22Rv1 (cell line): Measurements from ENCODE around the gene CYLD.

Source experiments
- H3K27ac ChIP-seq: fragments of 450-650 bp; 2 replicates; pipeline ENCODE4 v1.5.1; 2017
- CTCF ChIP-seq: fragments of 450-650 bp; IDR thresholded peaks from 2 replicates; pipeline ENCODE4 v1.5.1; 2017; ENCODE audit warnings: mild to moderate bottlenecking
- ZFX ChIP-seq: fragments of 450-650 bp; IDR thresholded peaks from 2 replicates; pipeline ENCODE4 v1.6.1; 2017; ENCODE audit warnings: antibody characterized with exemption, borderline replicate concordance

CYLD gene

GRCh38 chr16:50752471-50753235, 10.8 kb downstream of the CYLD start:
- no peak overlapping the region for H3K27ac ChIP-seq
- TF ChIP-seq CTCF = no peak
- TF ChIP-seq ZFX = no peak

GRCh38 chr16:50756473-50756872, 14.6 kb downstream of the CYLD start:
- no peak for TF ChIP-seq CTCF
- no peak for TF ChIP-seq ZFX
- no peak overlapping the region for H3K27ac ChIP-seq

GRCh38 chr16:50761267-50761666, 19.4 kb downstream of the CYLD start:
- TF ChIP-seq ZFX (no peak), CTCF (no peak)
- H3K27ac ChIP-seq = no peak overlapping the region

GRCh38 chr16:50762241-50762640, 20.4 kb downstream of the CYLD start:
- no peak overlapping the region for H3K27ac ChIP-seq
- TF ChIP-seq CTCF (no peak), ZFX (no peak)

- H3K27ac ChIP-seq = no peak overlapping the region
- TF ChIP-seq CTCF (no peak), ZFX (no peak)
Measured at GRCh38 chr16:50763211-50763610, 21.3 kb downstream of the CYLD start.

- H3K27ac ChIP-seq = no peak overlapping the region
- TF ChIP-seq CTCF (no peak), ZFX (no peak)
Measured at GRCh38 chr16:50765260-50765659, 23.4 kb downstream of the CYLD start.

GRCh38 chr16:50765861-50766260, 24.0 kb downstream of the CYLD start:
- no peak overlapping the region for H3K27ac ChIP-seq
- no peak for TF ChIP-seq CTCF
- no peak for TF ChIP-seq ZFX
